ENCODE measurements around the gene CDC45. TPM values are rescaled to one million over a fixed set of nuclear protein-coding genes. Genes with fewer than 3 reads are reported as not detected.
"Not testable (repeated sequence)": the region's sequence is repeated elsewhere in the genome, so short reads cannot be mapped to it uniquely, and the experiment has no call there.

The CDC45 gene
- total RNA-seq, 1 donor from 2014 or later, result 6.2 TPM

- DNase-seq (ENCODE audit: low spot score), result peak; percentile 90
- peak within 1 kb of the TSS; percentile 83 for H3K27ac Mint-ChIP-seq (ENCODE audit: unreplicated experiment)
- H3K36me3 Mint-ChIP-seq (ENCODE audit: low read depth, unreplicated experiment), result no peaks in the 10 kb centered on the region
- no peaks in the 10 kb centered on the region for H3K9me3 Mint-ChIP-seq (ENCODE audit: unreplicated experiment)
- H3K27me3 Mint-ChIP-seq (ENCODE audit: unreplicated experiment), result peaks cover 2% of the 10 kb centered on the region
- H3K4me3 Mint-ChIP-seq (ENCODE audit: unreplicated experiment), result peak within 1 kb of the TSS; percentile 92
- TF ChIP-seq, protein P1, sequence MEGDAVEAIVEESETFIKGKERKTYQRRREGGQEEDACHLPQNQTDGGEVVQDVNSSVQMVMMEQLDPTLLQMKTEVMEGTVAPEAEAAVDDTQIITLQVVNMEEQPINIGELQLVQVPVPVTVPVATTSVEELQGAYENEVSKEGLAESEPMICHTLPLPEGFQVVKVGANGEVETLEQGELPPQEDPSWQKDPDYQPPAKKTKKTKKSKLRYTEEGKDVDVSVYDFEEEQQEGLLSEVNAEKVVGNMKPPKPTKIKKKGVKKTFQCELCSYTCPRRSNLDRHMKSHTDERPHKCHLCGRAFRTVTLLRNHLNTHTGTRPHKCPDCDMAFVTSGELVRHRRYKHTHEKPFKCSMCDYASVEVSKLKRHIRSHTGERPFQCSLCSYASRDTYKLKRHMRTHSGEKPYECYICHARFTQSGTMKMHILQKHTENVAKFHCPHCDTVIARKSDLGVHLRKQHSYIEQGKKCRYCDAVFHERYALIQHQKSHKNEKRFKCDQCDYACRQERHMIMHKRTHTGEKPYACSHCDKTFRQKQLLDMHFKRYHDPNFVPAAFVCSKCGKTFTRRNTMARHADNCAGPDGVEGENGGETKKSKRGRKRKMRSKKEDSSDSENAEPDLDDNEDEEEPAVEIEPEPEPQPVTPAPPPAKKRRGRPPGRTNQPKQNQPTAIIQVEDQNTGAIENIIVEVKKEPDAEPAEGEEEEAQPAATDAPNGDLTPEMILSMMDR (IDR thresholded peaks at IDR 0.05; ENCODE audit: unreplicated experiment), result no peak
- peaks cover 30% of the 10 kb centered on the region for H3K4me1 Mint-ChIP-seq (ENCODE audit: unreplicated experiment)
Observed at GRCh38 chr22:19432133-19432851, 47.4 kb upstream of the CDC45 start, which contains the start of gene MRPL40. TSS of gene MRPL40 (plus strand) at chr22:19432545. CDS start at chr22:19432555, 10 bp downstream.

GRCh38 chr22:19434401-19434800, 45.3 kb upstream of the CDC45 start:
- Mint-ChIP-seq H3K4me3 (ENCODE audit: unreplicated experiment) (no peak overlapping the region), H3K4me1 (ENCODE audit: unreplicated experiment) (peaks cover 33% of the 10 kb centered on the region), H3K9me3 (ENCODE audit: unreplicated experiment) (no peaks in the 10 kb centered on the region), H3K27me3 (ENCODE audit: unreplicated experiment) (peaks cover 2% of the 10 kb centered on the region), H3K36me3 (ENCODE audit: low read depth, unreplicated experiment) (peaks cover 4% of the 10 kb centered on the region), H3K27ac (ENCODE audit: unreplicated experiment) (peak overlapping the region; percentile 24)
- no peak for DNase-seq (ENCODE audit: low spot score)
- TF ChIP-seq, protein P1 (IDR thresholded peaks at IDR 0.05; ENCODE audit: unreplicated experiment), result no peak

- Mint-ChIP-seq H3K27me3 (ENCODE audit: unreplicated experiment) (peaks cover 2% of the 10 kb centered on the region), H3K9me3 (ENCODE audit: unreplicated experiment) (no peaks in the 10 kb centered on the region), H3K36me3 (ENCODE audit: low read depth, unreplicated experiment) (peaks cover 4% of the 10 kb centered on the region), H3K4me3 (ENCODE audit: unreplicated experiment) (no peak overlapping the region), H3K27ac (ENCODE audit: unreplicated experiment) (no peak overlapping the region), H3K4me1 (ENCODE audit: unreplicated experiment) (peaks cover 27% of the 10 kb centered on the region)
- no peak for DNase-seq (ENCODE audit: low spot score)
- TF ChIP-seq, protein P1 (IDR thresholded peaks at IDR 0.05; ENCODE audit: unreplicated experiment), result no peak
Observed at GRCh38 chr22:19434829-19435580, 44.7 kb upstream of the CDC45 start.

DNA sequence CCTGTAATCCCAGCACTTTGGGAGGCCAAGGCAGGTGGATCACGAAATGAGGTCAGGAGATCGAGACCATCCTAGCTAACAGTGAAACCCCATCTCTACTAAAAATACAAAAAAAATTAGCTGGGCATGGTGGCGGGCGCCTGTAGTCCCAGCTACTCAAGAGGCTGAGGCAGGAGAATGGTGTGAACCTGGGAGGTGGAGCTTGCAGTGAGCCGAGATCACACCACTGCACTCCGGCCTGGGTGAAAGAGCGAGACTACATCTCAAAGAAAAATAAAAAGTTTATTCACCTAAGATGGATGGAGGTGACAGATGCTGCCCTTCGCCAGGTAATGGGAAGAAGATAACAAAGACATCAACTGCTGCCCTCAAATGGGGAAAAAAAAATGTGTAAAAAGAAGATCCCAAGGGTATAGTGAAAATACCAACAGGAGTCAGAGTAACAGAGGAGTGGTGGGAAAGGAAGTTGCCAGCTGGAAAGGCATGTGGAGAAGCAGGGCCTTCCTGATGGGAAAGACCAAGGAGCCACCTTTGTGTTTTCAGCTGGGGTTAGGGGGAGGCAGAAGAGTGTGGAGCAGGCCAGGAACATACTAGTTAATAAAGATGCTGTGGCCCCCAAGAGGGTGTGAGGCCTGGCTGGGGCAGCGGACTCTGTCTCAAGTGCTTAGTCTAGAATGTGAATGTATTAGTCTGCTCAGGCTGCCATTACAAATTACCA, 43.1 kb upstream of the CDC45 start:
- Mint-ChIP-seq H3K4me1 (ENCODE audit: unreplicated experiment) (peaks cover 19% of the 10 kb centered on the region), H3K27ac (ENCODE audit: unreplicated experiment) (peak overlapping the region; percentile 70), H3K4me3 (ENCODE audit: unreplicated experiment) (peak overlapping the region; percentile 7)
- DNase-seq (ENCODE audit: low spot score); H3K27me3 Mint-ChIP-seq (ENCODE audit: unreplicated experiment); H3K36me3 Mint-ChIP-seq (ENCODE audit: low read depth, unreplicated experiment); H3K9me3 Mint-ChIP-seq (ENCODE audit: unreplicated experiment): not testable (repeated sequence)

- no peaks in the 10 kb centered on the region for H3K9me3 Mint-ChIP-seq (ENCODE audit: unreplicated experiment)
- DNase-seq (ENCODE audit: low spot score), result no peak
- peaks cover 9% of the 10 kb centered on the region for H3K36me3 Mint-ChIP-seq (ENCODE audit: low read depth, unreplicated experiment)
- no peak overlapping the region for H3K27ac Mint-ChIP-seq (ENCODE audit: unreplicated experiment)
- H3K4me1 Mint-ChIP-seq (ENCODE audit: unreplicated experiment), result peaks cover 14% of the 10 kb centered on the region
- H3K4me3 Mint-ChIP-seq (ENCODE audit: unreplicated experiment), result no peak overlapping the region
- no peaks in the 10 kb centered on the region for H3K27me3 Mint-ChIP-seq (ENCODE audit: unreplicated experiment)
- TF ChIP-seq, protein P1 (IDR thresholded peaks at IDR 0.05; ENCODE audit: unreplicated experiment), result no peak
Observed at GRCh38 chr22:19438298-19438697, 41.4 kb upstream of the CDC45 start.
